ENCODE data around the gene MIAT. TPM values are rescaled to one million over a fixed set of nuclear protein-coding genes. Genes with fewer than 3 reads are reported as not detected.

The MIAT gene
- total and polyA plus RNA-seq, 2 of the 8 experiments (the other 6 are each of a cell fraction or from before 2014, with no cell fraction given), result 27.6 to 36.0 TPM

GRCh38 chr22:26672590-26673468 lies 15.4 kb downstream of the MIAT start (continued):
- peak in 1 of 2 experiments; percentile 31; a peak in 2 of 4 replicates for TF ChIP-seq RAD21 (IDR thresholded peaks at IDR 0.05 in 1 of 2, conservative IDR thresholded peaks at IDR 0.05 in 1 of 2; ENCODE audit: low read depth in 2 of 2, low read length in 2 of 2)
- peak; percentile 78; the same call in 1 of the 2 replicates for TF ChIP-seq ATF2 (IDR thresholded peaks at IDR 0.05; ENCODE audit: low read length)
- peak; percentile 47; the same call in 1 of the 2 replicates for TF ChIP-seq TBP (IDR thresholded peaks at IDR 0.05; ENCODE audit: low read depth, low read length)
- TF ChIP-seq GABPA (IDR thresholded peaks at IDR 0.05; ENCODE audit: borderline replicate concordance, insufficient read depth, low read length), result peak; percentile 93
- peak; percentile 64; the same call in 1 of the 2 replicates for TF ChIP-seq MAX (IDR thresholded peaks at IDR 0.05)
- no peak for TF ChIP-seq JUND (IDR thresholded peaks at IDR 0.05; ENCODE audit: low read length)
- peak; percentile 75 to 85 for TF ChIP-seq POLR2A (IDR thresholded peaks at IDR 0.05; ENCODE audit: control extremely low read depth in 1 of 2, low read depth in 2 of 2, low read length in 2 of 2)
- peak; percentile 55; the same call in 1 of the 2 replicates for TF ChIP-seq PHF8 (conservative IDR thresholded peaks at IDR 0.05; ENCODE audit: low read depth, low read length)
- peak; percentile 40; the same call in 1 of the 2 replicates for TF ChIP-seq TAF1 (IDR thresholded peaks at IDR 0.05; ENCODE audit: low read depth, low read length)
- TF ChIP-seq SP2 (IDR thresholded peaks at IDR 0.05; ENCODE audit: low read length), result no peak
- TF ChIP-seq TAF7 (optimal IDR thresholded peaks at IDR 0.05; ENCODE audit: borderline replicate concordance, low read depth, low read length), result peak; percentile 15

All from H1 (cell line).